ENCODE measurements around the gene BCAM.

Gene BCAM

DNA sequence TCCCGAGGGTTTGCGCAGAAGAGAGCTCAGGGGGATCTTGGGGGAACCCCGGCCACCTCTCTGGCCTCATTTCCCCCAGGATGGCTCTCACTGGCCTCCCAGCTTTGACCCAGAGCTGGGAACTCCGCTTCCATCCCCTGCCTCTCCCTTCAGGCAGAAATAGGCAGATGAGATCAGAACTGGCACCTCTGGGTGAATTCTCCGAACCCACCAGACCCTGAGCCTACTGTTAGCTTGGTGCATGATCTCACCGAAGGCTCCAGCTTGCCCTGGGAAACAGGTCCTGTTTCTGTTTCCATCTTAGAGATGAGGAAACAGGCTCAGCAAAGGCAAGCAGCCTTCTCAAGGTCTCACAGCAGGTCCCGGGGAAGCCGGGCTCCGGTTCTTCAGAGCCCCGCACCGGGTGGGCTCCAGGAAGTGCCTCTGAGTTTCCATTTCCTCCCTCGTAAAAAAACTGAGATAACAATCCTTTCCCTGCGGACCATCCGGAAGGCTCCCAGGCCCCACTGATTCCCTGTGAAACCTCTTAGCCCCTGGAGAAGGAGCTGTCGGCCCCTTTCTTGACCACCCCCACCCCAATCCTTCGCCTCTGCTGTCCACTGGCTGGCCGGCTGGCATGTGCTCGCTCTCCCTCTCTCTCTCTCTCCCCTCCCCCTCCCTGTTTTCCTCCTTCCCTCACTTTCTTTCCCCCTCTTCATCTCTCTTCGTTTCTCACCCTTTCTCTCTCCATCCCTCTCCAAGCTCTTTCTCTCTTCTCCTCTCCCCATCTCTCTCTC is 39.3 kb downstream of the BCAM start:
- H3K27me3 ChIP-seq (ENCODE audit: insufficient read depth, low read length, poor library complexity) = no peaks in the 10 kb centered on the region
- DNase-seq (no peak), ATAC-seq (ENCODE audit: insufficient read depth, low read depth) (no peak)
- no peak overlapping the region for H3K27ac ChIP-seq (ENCODE audit: low read length)
- H4K20me1 ChIP-seq (ENCODE audit: insufficient read depth, low read length) = no peaks in the 10 kb centered on the region; the same call in 1 of the 2 replicates
- H3K36me3 ChIP-seq (ENCODE audit: insufficient read depth, low read length) = no peaks in the 10 kb centered on the region
- H3K4me1 ChIP-seq (ENCODE audit: insufficient read depth, low read length) = peaks cover 26% of the 10 kb centered on the region
- no peaks in the 10 kb centered on the region for H3K9me3 ChIP-seq (ENCODE audit: insufficient read depth, low read length, severe bottlenecking)
- H3K79me2 ChIP-seq (ENCODE audit: insufficient read depth, low read length) = no peaks in the 10 kb centered on the region
- no peak overlapping the region for H2AFZ ChIP-seq (ENCODE audit: low read depth, low read length)
- no peak overlapping the region for H3K4me2 ChIP-seq (ENCODE audit: insufficient read depth, low read length)
- no peak overlapping the region for H3K9ac ChIP-seq (ENCODE audit: low read depth, low read length)
- no peak overlapping the region for H3K4me3 ChIP-seq (ENCODE audit: low read depth in 1 of 2, low read length in 2 of 2)
- TF ChIP-seq, protein P1, sequence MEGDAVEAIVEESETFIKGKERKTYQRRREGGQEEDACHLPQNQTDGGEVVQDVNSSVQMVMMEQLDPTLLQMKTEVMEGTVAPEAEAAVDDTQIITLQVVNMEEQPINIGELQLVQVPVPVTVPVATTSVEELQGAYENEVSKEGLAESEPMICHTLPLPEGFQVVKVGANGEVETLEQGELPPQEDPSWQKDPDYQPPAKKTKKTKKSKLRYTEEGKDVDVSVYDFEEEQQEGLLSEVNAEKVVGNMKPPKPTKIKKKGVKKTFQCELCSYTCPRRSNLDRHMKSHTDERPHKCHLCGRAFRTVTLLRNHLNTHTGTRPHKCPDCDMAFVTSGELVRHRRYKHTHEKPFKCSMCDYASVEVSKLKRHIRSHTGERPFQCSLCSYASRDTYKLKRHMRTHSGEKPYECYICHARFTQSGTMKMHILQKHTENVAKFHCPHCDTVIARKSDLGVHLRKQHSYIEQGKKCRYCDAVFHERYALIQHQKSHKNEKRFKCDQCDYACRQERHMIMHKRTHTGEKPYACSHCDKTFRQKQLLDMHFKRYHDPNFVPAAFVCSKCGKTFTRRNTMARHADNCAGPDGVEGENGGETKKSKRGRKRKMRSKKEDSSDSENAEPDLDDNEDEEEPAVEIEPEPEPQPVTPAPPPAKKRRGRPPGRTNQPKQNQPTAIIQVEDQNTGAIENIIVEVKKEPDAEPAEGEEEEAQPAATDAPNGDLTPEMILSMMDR (IDR thresholded peaks at IDR 0.05; ENCODE audit: borderline replicate concordance, extremely low read depth, low read length, poor library complexity, severe bottlenecking) = no peak
- no peak for TF ChIP-seq EZH2 (IDR thresholded peaks at IDR 0.05; ENCODE audit: borderline replicate concordance, low read depth, low read length, severe bottlenecking)

DNA sequence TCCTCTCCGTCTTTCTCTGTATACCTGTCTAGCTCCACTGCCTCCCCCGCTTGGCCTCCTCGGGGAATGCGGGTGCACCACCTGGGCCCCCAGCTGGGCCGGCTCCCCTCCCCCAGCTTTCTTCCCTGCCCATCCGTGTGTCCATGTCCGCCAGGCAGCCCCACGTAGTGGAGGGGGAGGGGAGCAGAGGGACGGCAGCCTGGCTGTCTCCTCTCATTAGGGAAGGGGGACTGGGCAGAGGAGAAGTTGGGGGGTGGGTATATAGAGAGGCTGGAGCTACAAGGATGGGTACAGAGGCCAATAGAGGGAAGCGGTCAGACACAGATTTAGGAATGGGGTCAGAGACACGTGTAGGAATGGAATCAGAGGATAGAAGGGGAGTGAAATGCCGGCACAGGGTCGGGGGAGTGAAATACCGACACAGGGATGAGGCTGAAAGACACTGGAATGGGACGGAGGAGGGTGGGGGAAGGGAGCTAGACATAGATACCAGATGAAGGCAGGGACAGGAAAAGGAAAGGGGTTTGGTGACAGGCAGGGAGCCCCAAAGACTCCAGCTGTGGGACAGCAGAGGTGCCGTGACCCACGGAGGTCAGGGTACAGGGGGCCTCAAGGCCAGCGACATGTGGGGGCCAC is 40.0 kb downstream of the BCAM start:
- peaks cover 26% of the 10 kb centered on the region for H3K4me1 ChIP-seq (ENCODE audit: insufficient read depth, low read length)
- H3K9ac ChIP-seq (ENCODE audit: low read depth, low read length) = no peak overlapping the region
- H4K20me1 ChIP-seq (ENCODE audit: insufficient read depth, low read length) = no peaks in the 10 kb centered on the region; the same call in 1 of the 2 replicates
- no peak overlapping the region for H2AFZ ChIP-seq (ENCODE audit: low read depth, low read length)
- H3K9me3 ChIP-seq (ENCODE audit: insufficient read depth, low read length, severe bottlenecking) = no peaks in the 10 kb centered on the region
- no peak overlapping the region for H3K4me3 ChIP-seq (ENCODE audit: low read depth in 1 of 2, low read length in 2 of 2)
- H3K27ac ChIP-seq (ENCODE audit: low read length) = no peak overlapping the region
- DNase-seq (no peak), ATAC-seq (ENCODE audit: insufficient read depth, low read depth) (no peak)
- no peak for TF ChIP-seq EZH2 (IDR thresholded peaks at IDR 0.05; ENCODE audit: borderline replicate concordance, low read depth, low read length, severe bottlenecking)
- TF ChIP-seq, protein P1 (IDR thresholded peaks at IDR 0.05; ENCODE audit: borderline replicate concordance, extremely low read depth, low read length, poor library complexity, severe bottlenecking) = no peak
- H3K36me3 ChIP-seq (ENCODE audit: insufficient read depth, low read length) = no peaks in the 10 kb centered on the region
- H3K4me2 ChIP-seq (ENCODE audit: insufficient read depth, low read length) = no peak overlapping the region
- no peaks in the 10 kb centered on the region for H3K27me3 ChIP-seq (ENCODE audit: insufficient read depth, low read length, poor library complexity)
- H3K79me2 ChIP-seq (ENCODE audit: insufficient read depth, low read length) = no peaks in the 10 kb centered on the region

DNA sequence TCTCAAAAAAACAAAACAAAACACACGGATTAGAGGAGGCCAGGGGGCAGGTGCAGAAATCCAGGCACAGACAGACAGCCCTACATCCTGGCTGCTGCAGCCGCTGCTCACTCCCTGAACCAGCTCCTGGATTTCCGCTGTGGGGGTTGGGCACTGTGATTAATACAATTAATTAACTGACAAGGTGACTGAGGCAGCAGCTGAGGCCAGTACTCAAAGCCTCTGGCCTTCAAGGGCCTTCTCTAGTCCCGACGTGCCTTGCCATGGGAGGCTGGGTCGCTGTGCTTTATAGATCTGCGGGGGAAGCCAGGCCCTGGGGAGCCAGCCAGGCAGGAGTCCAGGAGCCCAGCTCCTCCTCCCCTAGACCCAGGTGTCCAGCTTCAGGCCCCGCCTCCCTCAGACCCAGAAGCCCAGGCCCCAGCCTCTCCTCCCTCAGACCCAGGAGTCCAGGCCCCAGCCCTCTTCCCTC is 41.8 kb downstream of the BCAM start:
- Histone ChIP-seq H3K9me3 (ENCODE audit: insufficient read depth, low read length, severe bottlenecking) (no peaks in the 10 kb centered on the region), H3K36me3 (ENCODE audit: insufficient read depth, low read length) (no peaks in the 10 kb centered on the region), H3K4me3 (ENCODE audit: low read depth in 1 of 2, low read length in 2 of 2) (no peak overlapping the region), H2AFZ (ENCODE audit: low read depth, low read length) (no peak overlapping the region), H3K4me2 (ENCODE audit: insufficient read depth, low read length) (no peak overlapping the region), H3K4me1 (ENCODE audit: insufficient read depth, low read length) (peaks cover 14% of the 10 kb centered on the region), H4K20me1 (ENCODE audit: insufficient read depth, low read length) (no peaks in the 10 kb centered on the region), H3K27ac (ENCODE audit: low read length) (no peak overlapping the region), H3K9ac (ENCODE audit: low read depth, low read length) (no peak overlapping the region), H3K79me2 (ENCODE audit: insufficient read depth, low read length) (no peaks in the 10 kb centered on the region), H3K27me3 (ENCODE audit: insufficient read depth, low read length, poor library complexity) (no peaks in the 10 kb centered on the region)
- ATAC-seq (ENCODE audit: insufficient read depth, low read depth) (no peak), DNase-seq (no peak)
- TF ChIP-seq, protein P1 (IDR thresholded peaks at IDR 0.05; ENCODE audit: borderline replicate concordance, extremely low read depth, low read length, poor library complexity, severe bottlenecking) = no peak
- no peak for TF ChIP-seq EZH2 (IDR thresholded peaks at IDR 0.05; ENCODE audit: borderline replicate concordance, low read depth, low read length, severe bottlenecking)
